Right ventricle myocardium inferior (tissue), 1 donor: ENCODE data around the gene FRMPD2. TPM values are rescaled to one million over a fixed set of nuclear protein-coding genes. Genes with fewer than 3 reads are reported as not detected.

ENCODE experiments used
- total RNA-seq: library from RNA; stranded (reverse); fragmentation: NEBNext Ultra II Directional; extraction: Animal tissue kit (Norgen Biotek cat#: 25700); gene quantifications from one replicate; pipeline ENCODE4 v1.2.1, GENCODE V29; 2021
- donor health status: DM: no; HTN: yes; CAD: no; lungs with severe emphysema.

The FRMPD2 gene
- total RNA-seq, 1 donor from 2014 or later: not detected

Other genes starting within 250 kb of the FRMPD2 start
- 29.5 TPM for gene MAPK8, start 32.0 kb upstream of the FRMPD2 start, total RNA-seq